Measurements from ENCODE around the gene SRCAP.

SRCAP gene

DNA sequence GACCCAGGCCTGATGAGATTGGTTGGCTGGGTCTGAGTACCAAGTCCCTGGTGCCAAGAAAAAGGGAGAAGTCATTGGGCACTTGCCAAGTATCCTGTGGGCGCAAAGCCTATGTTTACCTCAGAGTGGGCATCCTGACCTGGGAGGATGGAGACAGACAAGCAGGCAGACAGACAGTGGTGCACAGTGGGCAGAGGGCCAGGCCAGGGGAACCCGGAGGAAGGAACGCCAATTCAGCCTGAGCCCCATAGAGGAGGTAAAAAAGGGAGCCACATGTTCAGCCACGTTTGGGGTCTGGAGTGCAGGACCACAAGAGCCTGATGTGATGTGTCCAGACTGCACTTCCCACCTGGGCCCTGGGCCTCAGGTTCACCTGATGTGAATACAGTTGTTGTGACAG is 54.6 kb downstream of the SRCAP start:
- Histone ChIP-seq H4K20me1 (ENCODE audit: insufficient read depth, low read length) (no peaks in the 10 kb centered on the region), H3K36me3 (ENCODE audit: insufficient read depth, low read length) (peaks cover 63% of the 10 kb centered on the region), H3K79me2 (ENCODE audit: insufficient read depth, low read length) (peaks cover 12% of the 10 kb centered on the region), H3K9me2 (ENCODE audit: low read depth, low read length) (no peaks in the 10 kb centered on the region), H3K9ac (ENCODE audit: low read length) (no peak overlapping the region), H2AFZ (ENCODE audit: low read length) (no peak overlapping the region), H3K4me1 (ENCODE audit: insufficient read depth, low read length, severe bottlenecking) (peaks cover 8% of the 10 kb centered on the region), H3K9me3 (ENCODE audit: low read length) (no peaks in the 10 kb centered on the region), H3F3A (ENCODE audit: insufficient read depth, low read length) (no peaks in the 10 kb centered on the region), H3K27ac (ENCODE audit: low read depth, low read length, poor library complexity, severe bottlenecking) (no peak overlapping the region), H3K27me3 (ENCODE audit: insufficient read depth, low read length) (no peaks in the 10 kb centered on the region), H3K4me3 (ENCODE audit: low read depth, low read length, poor library complexity, severe bottlenecking) (no peak overlapping the region), H3K4me2 (ENCODE audit: low read length) (no peak overlapping the region)
- TF ChIP-seq CTCF (IDR thresholded peaks at IDR 0.05; ENCODE audit: low read length): no peak
- no peak for TF ChIP-seq EZH2 (IDR thresholded peaks at IDR 0.05; ENCODE audit: borderline replicate concordance, low read length)

GRCh38 chr16:30755955-30756780 is 57.2 kb downstream of the SRCAP start:
- H3K9me3 ChIP-seq (ENCODE audit: low read length): no peaks in the 10 kb centered on the region
- no peak overlapping the region for H3K4me2 ChIP-seq (ENCODE audit: low read length)
- H3K36me3 ChIP-seq (ENCODE audit: insufficient read depth, low read length): peaks cover 68% of the 10 kb centered on the region

GRCh38 chr16:30756781-30757100 is 57.8 kb downstream of the SRCAP start:
- no peaks in the 10 kb centered on the region for H3K79me2 ChIP-seq (ENCODE audit: insufficient read depth, low read length)
- H3K9me2 ChIP-seq (ENCODE audit: low read depth, low read length): no peaks in the 10 kb centered on the region
- H3F3A ChIP-seq (ENCODE audit: insufficient read depth, low read length): no peaks in the 10 kb centered on the region
- H4K20me1 ChIP-seq (ENCODE audit: insufficient read depth, low read length): no peaks in the 10 kb centered on the region
- H3K4me3 ChIP-seq (ENCODE audit: low read depth, low read length, poor library complexity, severe bottlenecking): no peak overlapping the region
- no peaks in the 10 kb centered on the region for H3K27me3 ChIP-seq (ENCODE audit: insufficient read depth, low read length)
- no peak overlapping the region for H2AFZ ChIP-seq (ENCODE audit: low read length)
- H3K36me3 ChIP-seq (ENCODE audit: insufficient read depth, low read length): peaks cover 64% of the 10 kb centered on the region
- no peak overlapping the region for H3K27ac ChIP-seq (ENCODE audit: low read depth, low read length, poor library complexity, severe bottlenecking)
- peaks cover 24% of the 10 kb centered on the region for H3K4me1 ChIP-seq (ENCODE audit: insufficient read depth, low read length, severe bottlenecking)
- H3K4me2 ChIP-seq (ENCODE audit: low read length): no peak overlapping the region
- TF ChIP-seq CTCF (IDR thresholded peaks at IDR 0.05; ENCODE audit: low read length): no peak
- TF ChIP-seq EZH2 (IDR thresholded peaks at IDR 0.05; ENCODE audit: borderline replicate concordance, low read length): no peak
- H3K9me3 ChIP-seq (ENCODE audit: low read length): no peaks in the 10 kb centered on the region
- H3K9ac ChIP-seq (ENCODE audit: low read length): no peak overlapping the region

More at GRCh38 chr16:30755955-30756780, 57.2 kb downstream of the SRCAP start:
- no peak overlapping the region for H3K27ac ChIP-seq (ENCODE audit: low read depth, low read length, poor library complexity, severe bottlenecking)
- no peak overlapping the region for H3K9ac ChIP-seq (ENCODE audit: low read length)
- H2AFZ ChIP-seq (ENCODE audit: low read length): no peak overlapping the region
- H3K9me2 ChIP-seq (ENCODE audit: low read depth, low read length): no peaks in the 10 kb centered on the region
- peaks cover 24% of the 10 kb centered on the region for H3K4me1 ChIP-seq (ENCODE audit: insufficient read depth, low read length, severe bottlenecking)
- no peaks in the 10 kb centered on the region for H3F3A ChIP-seq (ENCODE audit: insufficient read depth, low read length)
- no peaks in the 10 kb centered on the region for H3K79me2 ChIP-seq (ENCODE audit: insufficient read depth, low read length)
- no peak overlapping the region for H3K4me3 ChIP-seq (ENCODE audit: low read depth, low read length, poor library complexity, severe bottlenecking)
- TF ChIP-seq EZH2 (IDR thresholded peaks at IDR 0.05; ENCODE audit: borderline replicate concordance, low read length): no peak
- TF ChIP-seq CTCF (IDR thresholded peaks at IDR 0.05; ENCODE audit: low read length): no peak
- H4K20me1 ChIP-seq (ENCODE audit: insufficient read depth, low read length): no peaks in the 10 kb centered on the region
- no peaks in the 10 kb centered on the region for H3K27me3 ChIP-seq (ENCODE audit: insufficient read depth, low read length)

Data from OCI-LY1 (cell line).